Keratinocyte (primary cell): ENCODE data around the gene AUP1. TPM values are rescaled to one million over a fixed set of nuclear protein-coding genes. Genes with fewer than 3 reads are reported as not detected.

ENCODE experiments used
- DNase-seq: peaks from one replicate; pipeline ENCODE4 v3.0.0-alpha.2; 2011; ENCODE audit warnings: low read depth, missing footprints, low spot score
- FAIRE-seq: peaks from 2 replicates; lab custom pipeline; 2011; peaks lifted over from hg19 to GRCh38; lab: Jason Lieb, UNC
- H2AFZ ChIP-seq: 2 replicates; pipeline ENCODE4 v1.6.0; 2012; ENCODE audit warnings: low read length, control low read depth, inconsistent platforms; ENCODE audit not compliant: control insufficient read depth
- H3K27ac ChIP-seq: 2 replicates; pipeline ENCODE4 v1.5.1; 2011; ENCODE audit warnings: low read length; ENCODE audit not compliant: control insufficient read depth, insufficient read depth
- H3K27me3 ChIP-seq: 3 replicates; pipeline ENCODE4 v1.6.0; 2011; ENCODE audit warnings: low read length; ENCODE audit not compliant: control insufficient read depth, insufficient read depth; ENCODE audit errors: extremely low read depth
- H3K36me3 ChIP-seq, 2 experiments: 2 replicates in 1 of 2; 3 replicates in 1 of 2; pipeline ENCODE4 v1.5.1; 2011; ENCODE audit warnings: low read length in 2 of 2, mild to moderate bottlenecking in 1 of 2; ENCODE audit not compliant: control insufficient read depth in 2 of 2, insufficient read depth in 2 of 2; ENCODE audit errors: extremely low read depth in 1 of 2
- H3K4me1 ChIP-seq: 3 replicates; pipeline ENCODE4 v1.5.1; 2011; ENCODE audit warnings: low read length; ENCODE audit not compliant: control insufficient read depth, insufficient read depth; ENCODE audit errors: extremely low read depth
- H3K4me2 ChIP-seq: 3 replicates; pipeline ENCODE4 v1.6.0; 2011; ENCODE audit warnings: low read depth, low read length; ENCODE audit not compliant: control insufficient read depth, insufficient read depth; ENCODE audit errors: extremely low read depth
- H3K4me3 ChIP-seq, 3 experiments: fragments of 200-600 bp in 1 of 3; sonication (generic) in 1 of 3; 2 replicates in 2 of 3; 3 replicates in 1 of 3; pipeline ENCODE4 v1.5.1; 2011 to 2016; ENCODE audit warnings: low read length in 3 of 3, mild to moderate bottlenecking in 3 of 3, control low read depth in 2 of 3, inconsistent platforms in 1 of 3, low read depth in 1 of 3, mixed read lengths in 1 of 3, mixed run types in 1 of 3, moderate library complexity in 1 of 3; ENCODE audit not compliant: control insufficient read depth in 2 of 3, insufficient read depth in 2 of 3; ENCODE audit errors: extremely low read depth in 1 of 3
- H3K79me2 ChIP-seq: 2 replicates; pipeline ENCODE4 v1.6.0; 2012; ENCODE audit warnings: low read length; ENCODE audit not compliant: control insufficient read depth, insufficient read depth
- H3K9ac ChIP-seq: 3 replicates; pipeline ENCODE4 v1.6.0; 2011; ENCODE audit warnings: low read length; ENCODE audit not compliant: control insufficient read depth, insufficient read depth; ENCODE audit errors: extremely low read depth
- H3K9me1 ChIP-seq: 3 replicates; pipeline ENCODE4 v1.6.0; 2011; ENCODE audit warnings: low read length; ENCODE audit not compliant: control insufficient read depth, insufficient read depth; ENCODE audit errors: extremely low read depth
- H3K9me3 ChIP-seq: 2 replicates; pipeline ENCODE4 v1.5.1; 2012; ENCODE audit warnings: low read depth, low read length; ENCODE audit not compliant: control insufficient read depth
- H4K20me1 ChIP-seq: 3 replicates; pipeline ENCODE4 v1.6.0; 2011; ENCODE audit warnings: low read length; ENCODE audit not compliant: control insufficient read depth, insufficient read depth; ENCODE audit errors: extremely low read depth
- EZH2 ChIP-seq: IDR thresholded peaks from one replicate; pipeline ENCODE4 v1.6.1; 2012; ENCODE audit warnings: inconsistent platforms, mild to moderate bottlenecking, low read length, moderate library complexity
- dilution Hi-C: fragments of 300-500 bp; cut with MboI; formaldehyde crosslinking; loops from one replicate; pipeline ENCODE4 v1.7.0; 2020; ENCODE audit warnings: low sequenced_read_pairs; ENCODE audit not compliant: extremely low pct_ligation_motif_present
- polyA plus RNA-seq, 5 experiments: library from polyadenylated mRNA; depleted of rRNA in 3 of 5; stranded (reverse) in 3 of 5; stranded (forward) in 1 of 5; unstranded in 1 of 5; fragments of >200 nt; gene quantifications; 1 replicate in 1 of 5; 2 replicates in 3 of 5; 3 replicates in 1 of 5; pipeline versions ENCODE4 v1.2.1 to v1.2.3, GENCODE V29; 2011 to 2012; ENCODE audit warnings: missing spikeins in 2 of 5, low read depth in 1 of 5, low replicate concordance in 1 of 5
- TF ChIP-seq, protein P1 (sequence below), 3 experiments: IDR thresholded peaks in 1 of 3; conservative IDR thresholded peaks in 1 of 3; optimal IDR thresholded peaks in 1 of 3; 2 replicates in 2 of 3; 3 replicates in 1 of 3; pipeline versions ENCODE3 to v1.5.1; 2011; ENCODE audit warnings: low read length in 3 of 3, mild to moderate bottlenecking in 3 of 3, moderate library complexity in 2 of 3, control low read depth in 1 of 3, inconsistent platforms in 1 of 3; ENCODE audit not compliant: insufficient read depth in 2 of 3; ENCODE audit errors: extremely low read depth in 1 of 3

AUP1 gene
- polyA plus RNA-seq, 1 donor (not counting 4 experiments of a cell fraction or from before 2014, with no cell fraction given), result 94.9 TPM

GRCh38 chr2:74503506-74504475, 25.7 kb downstream of the AUP1 start:
- peak overlapping the region; percentile 94 for H3K4me2 ChIP-seq
- peaks cover 37% of the 10 kb centered on the region for H3K4me1 ChIP-seq
- H3K9me3 ChIP-seq, result no peaks in the 10 kb centered on the region
- TF ChIP-seq, protein P1, sequence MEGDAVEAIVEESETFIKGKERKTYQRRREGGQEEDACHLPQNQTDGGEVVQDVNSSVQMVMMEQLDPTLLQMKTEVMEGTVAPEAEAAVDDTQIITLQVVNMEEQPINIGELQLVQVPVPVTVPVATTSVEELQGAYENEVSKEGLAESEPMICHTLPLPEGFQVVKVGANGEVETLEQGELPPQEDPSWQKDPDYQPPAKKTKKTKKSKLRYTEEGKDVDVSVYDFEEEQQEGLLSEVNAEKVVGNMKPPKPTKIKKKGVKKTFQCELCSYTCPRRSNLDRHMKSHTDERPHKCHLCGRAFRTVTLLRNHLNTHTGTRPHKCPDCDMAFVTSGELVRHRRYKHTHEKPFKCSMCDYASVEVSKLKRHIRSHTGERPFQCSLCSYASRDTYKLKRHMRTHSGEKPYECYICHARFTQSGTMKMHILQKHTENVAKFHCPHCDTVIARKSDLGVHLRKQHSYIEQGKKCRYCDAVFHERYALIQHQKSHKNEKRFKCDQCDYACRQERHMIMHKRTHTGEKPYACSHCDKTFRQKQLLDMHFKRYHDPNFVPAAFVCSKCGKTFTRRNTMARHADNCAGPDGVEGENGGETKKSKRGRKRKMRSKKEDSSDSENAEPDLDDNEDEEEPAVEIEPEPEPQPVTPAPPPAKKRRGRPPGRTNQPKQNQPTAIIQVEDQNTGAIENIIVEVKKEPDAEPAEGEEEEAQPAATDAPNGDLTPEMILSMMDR (optimal IDR thresholded peaks at IDR 0.05 in 1 of 3, IDR thresholded peaks at IDR 0.05 in 1 of 3, conservative IDR thresholded peaks at IDR 0.05 in 1 of 3; ENCODE audit: extremely low read depth in 1 of 3, insufficient read depth in 2 of 3, low read length in 3 of 3), result no peak
- no peak for TF ChIP-seq EZH2
- no peak for DNase-seq
- peaks cover 27% of the 10 kb centered on the region for H3K27me3 ChIP-seq
- no peaks in the 10 kb centered on the region for H3K9me1 ChIP-seq
- FAIRE-seq, result no peak
- H4K20me1 ChIP-seq, result no peaks in the 10 kb centered on the region
- peaks cover 16% of the 10 kb centered on the region for H3K79me2 ChIP-seq
- peak overlapping the region; percentile 84 for H2AFZ ChIP-seq
- peaks cover 9 to 10% of the 10 kb centered on the region in 2 experiments for H3K36me3 ChIP-seq
- peak overlapping the region; percentile 30 for H3K27ac ChIP-seq
- peak overlapping the region; percentile 64 for H3K9ac ChIP-seq
- dilution Hi-C loops, result no loop called here
- H3K4me3 ChIP-seq, result peak overlapping the region in 1 of 3 experiments; percentile 70

DNA sequence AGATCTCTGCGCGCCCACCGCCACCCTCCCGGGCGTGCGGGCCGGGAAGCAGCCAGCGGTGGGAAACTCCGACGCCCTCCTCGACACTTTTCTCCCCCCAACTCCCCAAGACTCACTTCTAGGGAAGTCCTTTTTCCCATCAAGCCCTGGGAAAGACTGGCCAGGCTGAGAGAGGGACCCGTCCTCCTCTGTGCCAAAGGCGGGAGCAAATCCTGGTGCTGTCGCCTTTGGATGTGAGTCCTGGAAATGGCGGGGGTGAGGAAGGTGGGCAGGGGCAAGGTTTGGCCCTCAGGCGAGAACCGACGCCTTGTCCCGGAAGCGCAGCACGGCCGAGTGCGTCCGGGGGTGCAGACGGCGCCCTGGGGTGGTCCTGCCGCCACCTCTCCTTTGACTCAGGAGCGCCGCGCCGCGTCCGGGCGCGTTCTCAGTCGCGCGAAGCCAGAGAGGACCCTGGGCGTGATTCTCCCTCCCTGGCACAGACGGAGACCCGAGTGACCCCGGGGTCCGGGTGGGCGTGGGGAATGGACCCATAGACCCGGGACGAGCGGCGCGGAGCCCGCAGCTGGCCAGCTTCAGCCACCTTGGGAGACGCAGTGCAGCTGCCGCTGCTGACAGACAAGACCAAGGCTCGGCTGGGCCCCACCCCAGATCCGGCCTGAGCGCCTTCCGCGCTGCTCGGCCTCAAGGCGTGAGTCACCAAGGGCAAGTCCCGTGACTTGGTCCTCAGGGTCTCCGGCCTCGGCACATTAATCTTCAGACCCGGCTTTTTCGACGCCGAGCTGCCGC, 26.6 kb downstream of the AUP1 start:
- Histone ChIP-seq H3K27me3 (peaks cover 36% of the 10 kb centered on the region), H3K27ac (peak overlapping the region; percentile 30), H4K20me1 (no peaks in the 10 kb centered on the region), H3K9ac (peak overlapping the region; percentile 64), H2AFZ (peak overlapping the region; percentile 84), H3K4me3 (peak overlapping the region; percentile 47 to 70 (median 63)), H3K79me2 (peaks cover 16% of the 10 kb centered on the region), H3K9me3 (no peaks in the 10 kb centered on the region), H3K4me2 (peak overlapping the region; percentile 94), H3K36me3 (peaks cover 9 to 10% of the 10 kb centered on the region in 2 experiments), H3K4me1 (peaks cover 40% of the 10 kb centered on the region), H3K9me1 (no peaks in the 10 kb centered on the region)
- FAIRE-seq, result no peak
- DNase-seq, result no peak
- peak; percentile 31 for TF ChIP-seq EZH2
- TF ChIP-seq, protein P1 (optimal IDR thresholded peaks at IDR 0.05 in 1 of 3, IDR thresholded peaks at IDR 0.05 in 1 of 3, conservative IDR thresholded peaks at IDR 0.05 in 1 of 3; ENCODE audit: extremely low read depth in 1 of 3, insufficient read depth in 2 of 3, low read length in 3 of 3), result peak in 2 of 3 experiments; percentile 30 to 46
- dilution Hi-C loops, result no loop called here
